ENCODE data around the gene SRMS.

GRCh38 chr20:63493563-63494020 is 54.0 kb downstream of the SRMS start:
- TF ChIP-seq, protein P1, sequence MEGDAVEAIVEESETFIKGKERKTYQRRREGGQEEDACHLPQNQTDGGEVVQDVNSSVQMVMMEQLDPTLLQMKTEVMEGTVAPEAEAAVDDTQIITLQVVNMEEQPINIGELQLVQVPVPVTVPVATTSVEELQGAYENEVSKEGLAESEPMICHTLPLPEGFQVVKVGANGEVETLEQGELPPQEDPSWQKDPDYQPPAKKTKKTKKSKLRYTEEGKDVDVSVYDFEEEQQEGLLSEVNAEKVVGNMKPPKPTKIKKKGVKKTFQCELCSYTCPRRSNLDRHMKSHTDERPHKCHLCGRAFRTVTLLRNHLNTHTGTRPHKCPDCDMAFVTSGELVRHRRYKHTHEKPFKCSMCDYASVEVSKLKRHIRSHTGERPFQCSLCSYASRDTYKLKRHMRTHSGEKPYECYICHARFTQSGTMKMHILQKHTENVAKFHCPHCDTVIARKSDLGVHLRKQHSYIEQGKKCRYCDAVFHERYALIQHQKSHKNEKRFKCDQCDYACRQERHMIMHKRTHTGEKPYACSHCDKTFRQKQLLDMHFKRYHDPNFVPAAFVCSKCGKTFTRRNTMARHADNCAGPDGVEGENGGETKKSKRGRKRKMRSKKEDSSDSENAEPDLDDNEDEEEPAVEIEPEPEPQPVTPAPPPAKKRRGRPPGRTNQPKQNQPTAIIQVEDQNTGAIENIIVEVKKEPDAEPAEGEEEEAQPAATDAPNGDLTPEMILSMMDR (IDR thresholded peaks at IDR 0.05) = no peak
- TF ChIP-seq POLR2AphosphoS5 (IDR thresholded peaks at IDR 0.05) = no peak

All from gastroesophageal sphincter (tissue), 3 donors.